ENCODE data around the gene NFYC. TPM values are rescaled to one million over a fixed set of nuclear protein-coding genes. Genes with fewer than 3 reads are reported as not detected.

NFYC gene
- polyA plus RNA-seq, 1 of the 3 experiments (the other 2 are of a cell fraction), result 72.4 TPM

GRCh38 chr1:40799351-40799867 lies 107.9 kb downstream of the NFYC start (continued):
- no peak for TF ChIP-seq RFX5 (IDR thresholded peaks at IDR 0.05; ENCODE audit: low read length)
- TF ChIP-seq, protein P1, sequence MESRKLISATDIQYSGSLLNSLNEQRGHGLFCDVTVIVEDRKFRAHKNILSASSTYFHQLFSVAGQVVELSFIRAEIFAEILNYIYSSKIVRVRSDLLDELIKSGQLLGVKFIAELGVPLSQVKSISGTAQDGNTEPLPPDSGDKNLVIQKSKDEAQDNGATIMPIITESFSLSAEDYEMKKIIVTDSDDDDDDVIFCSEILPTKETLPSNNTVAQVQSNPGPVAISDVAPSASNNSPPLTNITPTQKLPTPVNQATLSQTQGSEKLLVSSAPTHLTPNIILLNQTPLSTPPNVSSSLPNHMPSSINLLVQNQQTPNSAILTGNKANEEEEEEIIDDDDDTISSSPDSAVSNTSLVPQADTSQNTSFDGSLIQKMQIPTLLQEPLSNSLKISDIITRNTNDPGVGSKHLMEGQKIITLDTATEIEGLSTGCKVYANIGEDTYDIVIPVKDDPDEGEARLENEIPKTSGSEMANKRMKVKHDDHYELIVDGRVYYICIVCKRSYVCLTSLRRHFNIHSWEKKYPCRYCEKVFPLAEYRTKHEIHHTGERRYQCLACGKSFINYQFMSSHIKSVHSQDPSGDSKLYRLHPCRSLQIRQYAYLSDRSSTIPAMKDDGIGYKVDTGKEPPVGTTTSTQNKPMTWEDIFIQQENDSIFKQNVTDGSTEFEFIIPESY (IDR thresholded peaks at IDR 0.05; ENCODE audit: borderline replicate concordance, low read depth), result no peak

GRCh38 chr1:40801742-40802077 lies 110.2 kb downstream of the NFYC start:
- Histone ChIP-seq H3K27me3 (ENCODE audit: insufficient read depth) (no peaks in the 10 kb centered on the region), H3K4me1 (ENCODE audit: control insufficient read depth in 1 of 2, insufficient read depth in 2 of 2, low read depth in 1 of 2, low read length in 1 of 2) (peaks cover 0 to 29% of the 10 kb centered on the region in 2 experiments; a peak in 1 of 4 replicates), H3K79me2 (ENCODE audit: insufficient read depth) (no peaks in the 10 kb centered on the region), H3F3A (replicated peaks; ENCODE audit: insufficient read depth) (peaks cover 3% of the 10 kb centered on the region), H3K4me3 (ENCODE audit: low read depth in 2 of 2, low read length in 1 of 2) (peak overlapping the region; percentile 51 to 59), H2AFZ (ENCODE audit: low read depth) (peak overlapping the region; percentile 64), H3K27ac (ENCODE audit: low read depth in 2 of 2, low read length in 1 of 2) (no peak overlapping the region), H3K9me3 (no peaks in the 10 kb centered on the region), H4K20me1 (ENCODE audit: insufficient read depth) (no peaks in the 10 kb centered on the region), H3K4me2 (peak overlapping the region; percentile 80), H3K36me3 (replicated peaks in 1 of 2; ENCODE audit: control insufficient read depth in 1 of 2, insufficient read depth in 2 of 2, low read length in 1 of 2) (no peaks in the 10 kb centered on the region), H3K9me2 (no peaks in the 10 kb centered on the region), H3K9ac (peak overlapping the region; percentile 43; the same call in 1 of the 2 replicates)
- TF ChIP-seq RXRA (IDR thresholded peaks at IDR 0.05; ENCODE audit: borderline replicate concordance, low read depth), result no peak
- TF ChIP-seq TCF12 (IDR thresholded peaks at IDR 0.05), result no peak
- TF ChIP-seq NFIC (IDR thresholded peaks at IDR 0.05; ENCODE audit: borderline replicate concordance), result no peak
- no peak for TF ChIP-seq MXI1 (IDR thresholded peaks at IDR 0.05; ENCODE audit: low read depth, low read length)
- TF ChIP-seq, protein P1 (IDR thresholded peaks at IDR 0.05; ENCODE audit: borderline replicate concordance, low read depth), result no peak
- TF ChIP-seq, protein P2, sequence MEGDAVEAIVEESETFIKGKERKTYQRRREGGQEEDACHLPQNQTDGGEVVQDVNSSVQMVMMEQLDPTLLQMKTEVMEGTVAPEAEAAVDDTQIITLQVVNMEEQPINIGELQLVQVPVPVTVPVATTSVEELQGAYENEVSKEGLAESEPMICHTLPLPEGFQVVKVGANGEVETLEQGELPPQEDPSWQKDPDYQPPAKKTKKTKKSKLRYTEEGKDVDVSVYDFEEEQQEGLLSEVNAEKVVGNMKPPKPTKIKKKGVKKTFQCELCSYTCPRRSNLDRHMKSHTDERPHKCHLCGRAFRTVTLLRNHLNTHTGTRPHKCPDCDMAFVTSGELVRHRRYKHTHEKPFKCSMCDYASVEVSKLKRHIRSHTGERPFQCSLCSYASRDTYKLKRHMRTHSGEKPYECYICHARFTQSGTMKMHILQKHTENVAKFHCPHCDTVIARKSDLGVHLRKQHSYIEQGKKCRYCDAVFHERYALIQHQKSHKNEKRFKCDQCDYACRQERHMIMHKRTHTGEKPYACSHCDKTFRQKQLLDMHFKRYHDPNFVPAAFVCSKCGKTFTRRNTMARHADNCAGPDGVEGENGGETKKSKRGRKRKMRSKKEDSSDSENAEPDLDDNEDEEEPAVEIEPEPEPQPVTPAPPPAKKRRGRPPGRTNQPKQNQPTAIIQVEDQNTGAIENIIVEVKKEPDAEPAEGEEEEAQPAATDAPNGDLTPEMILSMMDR (IDR thresholded peaks at IDR 0.05), result no peak
- TF ChIP-seq GATA2 (CRISPR knock-in tag; IDR thresholded peaks at IDR 0.05), result no peak
- TF ChIP-seq USF2 (IDR thresholded peaks at IDR 0.05; ENCODE audit: borderline replicate concordance, low read depth, low read length), result no peak
- TF ChIP-seq SIN3A (IDR thresholded peaks at IDR 0.05; ENCODE audit: borderline replicate concordance, low read depth, low read length), result no peak
- TF ChIP-seq ELF1 (IDR thresholded peaks at IDR 0.05), result no peak
- no peak for TF ChIP-seq SMC3 (IDR thresholded peaks at IDR 0.05; ENCODE audit: low read depth, low read length)
- WGBS (ENCODE audit: low lambda C conversion rate), result 100% methylated on average over 1 of the region's 3 CpGs
- DNase-seq, result no peak
- ChIA-PET POLR2A (no interaction called here), CTCF (no interaction called here)

Measured in SK-N-SH (cell line).